Rectal smooth muscle tissue (tissue), 1 donor: Measurements from ENCODE around the gene STARD13.

Experiments used
- H3K27ac ChIP-seq: one replicate; pipeline ENCODE4 v1.7.0; 2013; ENCODE audit warnings: low read depth, low read length, inconsistent platforms
- H3K27me3 ChIP-seq: one replicate; pipeline ENCODE4 v1.7.0; 2013; ENCODE audit warnings: low read length; ENCODE audit not compliant: control insufficient read depth, insufficient read depth
- H3K36me3 ChIP-seq: one replicate; pipeline ENCODE4 v1.7.0; 2013; ENCODE audit warnings: low read length; ENCODE audit not compliant: control insufficient read depth, insufficient read depth
- H3K4me1 ChIP-seq: one replicate; pipeline ENCODE4 v1.7.0; 2013; ENCODE audit warnings: low read length; ENCODE audit not compliant: control insufficient read depth, insufficient read depth
- H3K4me3 ChIP-seq: one replicate; pipeline ENCODE4 v1.7.0; 2013; ENCODE audit warnings: low read length
- H3K9ac ChIP-seq: one replicate; pipeline ENCODE4 v1.7.0; 2013; ENCODE audit warnings: low read length

STARD13 gene

DNA sequence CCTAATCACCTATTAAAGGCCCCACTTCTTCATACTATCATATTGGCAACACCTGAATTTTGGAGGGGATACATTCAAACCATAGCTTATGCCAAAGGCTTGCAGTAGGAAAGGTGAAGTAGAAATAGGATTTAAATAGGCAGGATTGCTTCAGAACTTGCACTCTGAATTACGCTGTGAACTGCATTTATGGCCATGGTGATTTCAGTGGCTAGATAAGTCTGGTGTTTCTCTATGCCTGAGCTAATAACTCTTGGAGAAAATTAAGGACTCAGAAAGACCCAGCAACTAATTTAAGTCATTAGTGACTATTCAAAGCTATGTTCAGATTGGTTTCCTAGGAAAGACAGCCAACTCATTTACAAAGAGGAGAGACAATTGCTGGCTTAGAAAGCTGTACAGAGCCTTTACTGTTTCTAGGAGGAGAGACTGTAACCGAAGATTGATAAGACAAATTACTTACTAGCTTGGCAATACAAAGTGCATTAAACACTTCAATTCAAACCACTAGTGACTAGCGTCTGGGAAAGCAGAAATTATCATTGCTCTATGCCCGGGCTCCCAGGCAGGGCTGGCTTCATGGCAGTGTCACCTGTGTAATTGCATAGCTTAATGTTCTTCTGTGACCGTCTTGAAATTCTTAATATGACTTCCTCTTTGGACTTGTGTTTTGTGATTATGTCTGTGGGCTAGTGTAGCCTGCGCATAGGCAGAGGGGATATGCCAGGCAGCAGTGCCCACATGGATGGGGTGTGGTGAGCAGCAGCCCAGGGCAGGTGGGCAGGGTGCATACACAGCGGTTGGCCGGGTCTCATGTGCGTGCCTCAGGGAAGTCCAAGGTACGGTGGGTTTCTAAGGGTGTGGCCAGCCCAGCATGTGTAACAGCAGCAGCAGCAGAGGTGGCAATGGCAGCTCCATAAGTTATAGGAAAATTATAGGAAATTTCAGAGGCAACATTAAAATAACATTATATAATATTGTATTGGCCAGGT lies 209.3 kb downstream of the STARD13 start:
- Histone ChIP-seq H3K9ac (no peak overlapping the region), H3K27ac (no peak overlapping the region), H3K27me3 (no peaks in the 10 kb centered on the region), H3K4me1 (peaks cover 2% of the 10 kb centered on the region), H3K4me3 (no peak overlapping the region), H3K36me3 (no peaks in the 10 kb centered on the region)

DNA sequence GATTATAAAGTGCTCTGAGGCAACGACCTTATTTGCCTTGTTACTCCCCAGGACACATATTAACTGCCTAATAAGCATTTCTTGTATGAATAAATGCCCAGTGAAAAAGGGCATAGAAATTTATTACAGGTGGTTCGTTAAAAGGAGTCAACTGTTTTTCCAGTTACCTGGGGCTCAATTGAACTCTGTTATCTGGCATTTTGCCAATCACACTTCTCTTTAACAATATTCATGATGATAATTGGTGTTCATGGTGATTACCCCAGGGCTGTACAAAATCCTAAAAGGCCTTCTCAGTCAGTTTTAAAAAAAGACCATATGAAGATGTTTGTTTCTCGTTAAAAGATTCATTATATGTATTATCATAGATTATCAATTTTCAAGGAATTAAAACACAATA lies 212.2 kb downstream of the STARD13 start:
- Histone ChIP-seq H3K36me3 (no peaks in the 10 kb centered on the region), H3K4me3 (no peak overlapping the region), H3K27me3 (no peaks in the 10 kb centered on the region), H3K9ac (no peak overlapping the region), H3K4me1 (peaks cover 2% of the 10 kb centered on the region), H3K27ac (no peak overlapping the region)

DNA sequence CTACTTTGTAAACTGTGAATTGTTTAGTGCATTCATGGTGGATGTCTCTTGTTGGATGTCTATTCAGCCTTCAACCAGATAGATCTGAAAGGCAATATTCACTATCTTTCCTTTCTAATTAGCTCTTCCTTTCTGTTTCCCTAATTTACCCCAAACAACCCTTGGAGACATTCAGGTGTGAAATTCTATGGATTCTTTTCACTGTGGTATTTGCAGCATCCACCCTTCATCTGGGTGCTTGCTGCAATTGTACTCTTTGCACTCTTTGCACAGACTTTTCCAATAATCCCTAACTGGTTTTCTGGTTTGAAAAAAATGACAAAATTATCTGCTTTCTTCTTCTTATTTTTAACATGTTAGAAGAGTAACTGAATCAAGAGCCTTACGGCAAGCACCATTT lies 212.8 kb downstream of the STARD13 start:
- Histone ChIP-seq H3K36me3 (no peaks in the 10 kb centered on the region), H3K4me3 (no peak overlapping the region), H3K27me3 (no peaks in the 10 kb centered on the region), H3K4me1 (peaks cover 2% of the 10 kb centered on the region), H3K27ac (no peak overlapping the region), H3K9ac (no peak overlapping the region)

DNA sequence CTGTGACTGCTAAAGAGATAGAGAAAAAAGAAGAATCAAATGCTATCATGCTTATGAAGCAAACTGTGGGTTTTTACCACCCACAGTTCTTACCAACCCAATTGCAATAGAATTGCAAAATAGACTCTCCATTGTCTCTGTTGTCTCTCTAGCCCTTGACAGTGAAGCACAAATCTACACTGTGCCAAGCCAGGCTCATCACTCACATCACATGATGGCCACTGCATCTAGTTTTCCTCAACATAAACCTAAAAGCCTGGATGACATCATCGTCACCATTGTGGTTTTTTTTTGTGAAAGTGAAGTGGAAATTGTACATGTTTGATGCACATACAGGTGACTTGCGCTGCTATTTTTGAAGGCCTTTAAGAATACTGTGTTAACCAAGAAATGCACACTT lies 213.3 kb downstream of the STARD13 start:
- Histone ChIP-seq H3K36me3 (no peaks in the 10 kb centered on the region), H3K27me3 (no peaks in the 10 kb centered on the region), H3K4me3 (no peak overlapping the region), H3K27ac (no peak overlapping the region), H3K4me1 (peaks cover 2% of the 10 kb centered on the region), H3K9ac (no peak overlapping the region)

- Histone ChIP-seq H3K9ac (no peak overlapping the region), H3K36me3 (no peaks in the 10 kb centered on the region), H3K27me3 (no peaks in the 10 kb centered on the region), H3K27ac (no peak overlapping the region), H3K4me3 (no peak overlapping the region), H3K4me1 (peaks cover 2% of the 10 kb centered on the region)
These were observed 214.8 kb downstream of the STARD13 start for GRCh38 chr13:33070713-33071112.

DNA sequence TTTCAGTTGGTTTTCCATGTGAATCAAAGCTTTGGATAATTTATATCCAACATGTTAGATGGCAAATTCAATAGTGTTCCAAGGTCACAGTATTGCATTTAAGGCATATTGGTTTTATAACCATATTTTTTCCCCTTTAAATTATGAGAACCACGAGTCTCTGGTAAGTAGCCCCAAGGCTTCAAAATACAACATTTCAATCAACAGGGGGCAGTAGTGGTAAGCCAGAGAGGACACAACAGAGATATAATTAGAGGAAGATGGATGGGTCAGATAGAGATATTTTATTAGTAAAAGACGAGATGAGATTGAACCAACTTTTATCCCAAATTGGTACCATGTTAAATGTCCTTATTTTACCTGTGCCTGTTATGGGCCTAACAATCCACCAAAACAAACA lies 216.2 kb downstream of the STARD13 start:
- Histone ChIP-seq H3K4me3 (no peak overlapping the region), H3K4me1 (no peaks in the 10 kb centered on the region), H3K36me3 (no peaks in the 10 kb centered on the region), H3K27ac (no peak overlapping the region), H3K27me3 (no peaks in the 10 kb centered on the region), H3K9ac (no peak overlapping the region)

DNA sequence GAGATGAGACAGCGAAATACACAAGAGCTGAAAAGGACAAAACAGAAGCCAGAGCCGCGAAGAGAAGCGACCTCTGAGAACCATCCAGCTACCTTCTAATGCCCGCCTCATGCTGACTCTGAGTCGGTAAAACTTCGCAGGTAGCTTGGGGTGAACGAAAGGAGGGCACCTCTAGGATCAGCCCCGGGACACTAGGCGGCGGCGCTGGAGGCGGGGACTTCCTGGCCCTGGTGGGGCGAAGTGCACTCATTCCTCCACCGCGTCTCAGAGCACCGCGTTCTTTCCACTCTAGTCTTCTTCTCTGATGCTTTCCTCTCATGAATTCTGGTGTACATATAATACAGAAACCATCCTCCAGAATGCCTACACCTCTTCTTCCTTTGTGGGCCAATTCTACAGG lies 219.2 kb downstream of the STARD13 start:
- Histone ChIP-seq H3K27me3 (no peaks in the 10 kb centered on the region), H3K9ac (no peak overlapping the region)

DNA sequence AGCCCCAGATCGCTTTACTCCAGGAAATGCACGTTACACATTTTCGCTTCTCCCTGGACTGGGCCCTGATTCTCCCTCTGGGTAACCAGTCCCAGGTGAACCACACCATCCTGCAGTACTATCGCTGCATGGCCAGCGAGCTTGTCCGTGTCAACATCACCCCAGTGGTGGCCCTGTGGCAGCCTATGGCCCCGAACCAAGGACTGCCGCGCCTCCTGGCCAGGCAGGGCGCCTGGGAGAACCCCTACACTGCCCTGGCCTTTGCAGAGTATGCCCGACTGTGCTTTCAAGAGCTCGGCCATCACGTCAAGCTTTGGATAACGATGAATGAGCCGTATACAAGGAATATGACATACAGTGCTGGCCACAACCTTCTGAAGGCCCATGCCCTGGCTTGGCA lies 224.7 kb downstream of the STARD13 start:
- Histone ChIP-seq H3K27ac (no peak overlapping the region), H3K4me3 (no peak overlapping the region), H3K27me3 (no peaks in the 10 kb centered on the region), H3K9ac (no peak overlapping the region), H3K4me1 (no peaks in the 10 kb centered on the region), H3K36me3 (no peaks in the 10 kb centered on the region)

More for the DNA sequence above, 219.2 kb downstream of the STARD13 start:
- Histone ChIP-seq H3K4me3 (no peak overlapping the region), H3K4me1 (no peaks in the 10 kb centered on the region), H3K27ac (no peak overlapping the region), H3K36me3 (no peaks in the 10 kb centered on the region)

- H3K27ac ChIP-seq, result no peak overlapping the region
- H3K27me3 ChIP-seq, result no peaks in the 10 kb centered on the region
- no peaks in the 10 kb centered on the region for H3K36me3 ChIP-seq
- no peak overlapping the region for H3K9ac ChIP-seq
- peaks cover 1% of the 10 kb centered on the region for H3K4me1 ChIP-seq
- no peak overlapping the region for H3K4me3 ChIP-seq
These were observed 226.7 kb downstream of the STARD13 start for GRCh38 chr13:33058776-33059327.

- Histone ChIP-seq H3K9ac (no peak overlapping the region), H3K36me3 (no peaks in the 10 kb centered on the region), H3K27me3 (no peaks in the 10 kb centered on the region), H3K27ac (no peak overlapping the region), H3K4me3 (peak overlapping the region; percentile 5), H3K4me1 (peaks cover 14% of the 10 kb centered on the region)
These were observed 228.4 kb downstream of the STARD13 start for GRCh38 chr13:33057019-33057780.

GRCh38 chr13:33053397-33054066 lies 232.0 kb downstream of the STARD13 start:
- H3K27ac ChIP-seq, result peak overlapping the region; percentile 58
- H3K9ac ChIP-seq, result no peak overlapping the region
- no peaks in the 10 kb centered on the region for H3K27me3 ChIP-seq
- H3K4me3 ChIP-seq, result no peak overlapping the region
- H3K4me1 ChIP-seq, result peaks cover 20% of the 10 kb centered on the region
- H3K36me3 ChIP-seq, result no peaks in the 10 kb centered on the region
